HG03159 (cell line): ENCODE data around the gene SHISA7.
"Not testable (repeated sequence)": the region's sequence is repeated elsewhere in the genome, so short reads cannot be mapped to it uniquely, and the experiment has no call there.

Experiments
- ATAC-seq: cut with Tn5 transposase; IDR thresholded peaks from one replicate; pipeline ENCODE4 v1.9.1; 2021; ENCODE audit warnings: mild to moderate bottlenecking, moderate library complexity; ENCODE audit not compliant: unreplicated experiment

The SHISA7 gene

DNA sequence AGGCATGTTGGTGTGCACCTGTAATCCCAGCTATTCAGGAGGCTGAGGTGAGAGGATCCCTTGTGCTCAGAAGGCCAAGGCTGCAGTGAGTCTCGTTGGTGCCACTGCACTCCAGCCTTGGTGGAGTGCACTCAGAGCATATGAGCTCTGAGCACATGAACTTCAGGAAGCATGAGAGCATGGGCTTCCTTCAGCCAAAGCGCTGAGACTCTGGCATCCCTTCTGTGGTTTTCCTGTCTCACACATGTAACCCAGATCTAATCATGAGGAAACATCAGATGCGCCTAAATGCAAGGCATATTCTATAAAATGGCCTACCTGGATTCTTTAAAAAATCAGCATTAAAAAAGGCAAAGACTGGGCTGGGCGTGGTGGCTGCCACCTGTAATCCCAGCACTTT lies 21.8 kb downstream of the SHISA7 start:
- not testable (repeated sequence) for ATAC-seq

DNA sequence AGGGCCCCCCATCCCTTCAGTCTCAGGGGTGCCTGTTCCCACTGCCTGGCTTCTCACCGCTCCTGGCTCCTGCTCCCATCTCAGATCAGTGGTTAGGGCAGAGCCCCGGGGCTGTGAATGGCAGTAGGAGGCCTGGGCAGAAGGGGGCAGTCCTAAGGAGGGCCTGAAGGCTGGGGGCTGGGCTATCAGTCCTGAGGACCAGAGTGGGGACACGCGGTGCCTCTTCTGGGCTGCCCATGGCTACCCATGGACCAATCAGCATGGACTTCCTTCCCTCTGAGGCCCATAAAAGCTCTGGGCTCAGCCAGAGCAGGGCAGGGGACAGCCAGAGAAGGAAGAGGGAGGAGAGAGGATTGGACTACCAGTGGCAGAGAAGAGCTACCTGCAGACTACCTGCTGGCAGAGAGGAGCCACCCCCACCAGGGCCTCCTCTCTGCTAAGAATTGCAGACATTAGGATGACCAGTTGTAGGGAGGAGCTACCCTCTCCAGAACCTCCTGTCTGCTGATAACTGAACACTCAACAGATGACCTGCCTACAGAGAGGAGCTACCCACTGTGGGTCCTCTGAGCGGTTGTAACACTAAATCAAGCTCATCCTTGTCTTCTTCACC lies 23.4 kb downstream of the SHISA7 start:
- ATAC-seq: no peak

DNA sequence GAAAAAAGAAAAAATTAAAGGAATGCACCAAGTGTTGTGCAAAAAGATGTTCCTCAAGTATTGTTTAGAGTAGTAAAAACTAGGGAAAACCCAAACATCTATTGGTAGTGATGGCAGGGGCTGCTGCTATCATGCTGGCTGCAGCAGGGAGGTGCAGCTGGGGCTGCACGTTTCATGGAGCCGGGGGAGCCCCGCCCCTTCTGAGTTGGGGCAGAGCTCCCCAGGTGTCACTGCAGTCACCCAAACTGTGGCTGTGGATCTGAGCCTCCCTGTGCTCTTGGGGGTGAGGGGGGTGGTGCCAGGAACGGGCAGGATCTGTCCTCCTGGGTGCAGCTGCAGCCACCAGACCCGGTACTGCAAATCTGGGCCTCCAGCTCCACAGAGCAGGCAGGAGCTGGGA lies 24.0 kb downstream of the SHISA7 start:
- no peak for ATAC-seq

DNA sequence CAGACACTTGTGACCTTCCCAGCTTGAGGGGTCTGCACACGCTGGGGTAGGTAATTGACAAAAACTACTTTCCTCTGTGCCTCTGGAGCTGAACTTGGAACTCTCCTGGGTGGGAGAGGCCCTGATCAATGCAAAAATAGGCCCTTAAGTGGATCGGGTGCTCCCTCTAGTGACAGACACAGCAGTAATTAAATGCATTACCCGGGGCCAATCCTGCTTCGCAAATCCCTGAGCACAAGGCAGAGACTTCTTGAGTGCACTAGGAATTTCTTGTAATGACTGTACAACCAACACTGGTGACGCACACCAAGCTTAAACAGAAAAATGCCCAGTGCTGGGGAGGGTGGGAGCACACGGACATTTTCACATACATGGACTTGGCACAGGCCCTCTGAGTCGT lies 24.9 kb downstream of the SHISA7 start:
- ATAC-seq: no peak

DNA sequence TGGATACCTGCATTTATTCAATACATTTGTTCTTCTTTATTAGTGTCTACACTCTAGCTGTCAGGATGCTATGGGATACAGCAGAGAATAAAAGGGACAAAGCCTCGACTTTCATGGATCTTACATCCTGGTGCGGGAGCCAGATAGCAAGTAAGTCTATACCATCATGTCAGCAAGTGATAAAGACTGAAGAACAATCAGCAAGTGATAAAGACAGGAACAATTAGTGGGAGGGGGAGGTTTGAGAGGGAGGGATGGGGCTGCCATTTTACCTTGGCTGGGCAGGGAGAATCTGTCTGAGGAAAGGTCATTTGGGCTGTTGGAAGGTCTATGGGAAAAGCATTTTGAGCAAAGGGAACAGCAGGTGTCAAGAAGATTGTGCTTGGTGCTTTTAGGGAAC lies 32.9 kb downstream of the SHISA7 start:
- no peak for ATAC-seq

DNA sequence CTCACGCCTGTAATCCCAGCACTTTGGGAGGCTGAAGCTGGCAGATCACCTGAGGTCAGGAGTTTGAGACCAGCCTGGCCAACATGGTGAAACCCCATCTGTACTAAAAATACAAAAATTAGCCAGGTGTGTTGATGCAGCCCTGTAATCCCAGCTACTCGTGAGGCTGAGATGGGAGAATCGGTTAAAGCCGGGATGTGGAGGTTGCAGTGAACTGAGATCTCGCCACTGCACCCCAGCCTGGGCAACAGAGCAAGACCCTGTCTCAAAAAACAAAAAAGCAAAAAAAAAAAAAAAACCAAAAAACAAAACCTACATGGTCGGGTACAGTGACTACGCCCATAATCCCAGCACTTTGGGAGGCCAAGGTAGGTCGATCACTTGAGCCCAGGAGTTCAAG lies 33.9 kb downstream of the SHISA7 start:
- ATAC-seq: not testable (repeated sequence)

DNA sequence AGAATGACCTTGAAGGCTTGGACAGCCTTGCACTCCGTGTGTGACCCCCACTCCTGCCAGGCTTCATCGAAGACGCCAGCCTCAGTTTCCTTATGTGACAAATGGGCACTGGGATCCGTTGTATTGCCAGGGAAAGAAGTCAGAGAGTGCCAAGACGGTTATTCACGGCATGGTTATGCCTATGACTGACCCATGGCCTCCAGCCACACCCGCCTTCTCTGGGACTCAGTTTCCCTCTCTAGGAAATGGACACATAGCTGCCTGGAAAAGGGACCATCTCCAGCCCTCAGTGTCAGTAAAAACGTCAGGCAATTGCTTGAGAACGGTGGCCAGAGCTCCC lies 34.6 kb downstream of the SHISA7 start:
- no peak for ATAC-seq

DNA sequence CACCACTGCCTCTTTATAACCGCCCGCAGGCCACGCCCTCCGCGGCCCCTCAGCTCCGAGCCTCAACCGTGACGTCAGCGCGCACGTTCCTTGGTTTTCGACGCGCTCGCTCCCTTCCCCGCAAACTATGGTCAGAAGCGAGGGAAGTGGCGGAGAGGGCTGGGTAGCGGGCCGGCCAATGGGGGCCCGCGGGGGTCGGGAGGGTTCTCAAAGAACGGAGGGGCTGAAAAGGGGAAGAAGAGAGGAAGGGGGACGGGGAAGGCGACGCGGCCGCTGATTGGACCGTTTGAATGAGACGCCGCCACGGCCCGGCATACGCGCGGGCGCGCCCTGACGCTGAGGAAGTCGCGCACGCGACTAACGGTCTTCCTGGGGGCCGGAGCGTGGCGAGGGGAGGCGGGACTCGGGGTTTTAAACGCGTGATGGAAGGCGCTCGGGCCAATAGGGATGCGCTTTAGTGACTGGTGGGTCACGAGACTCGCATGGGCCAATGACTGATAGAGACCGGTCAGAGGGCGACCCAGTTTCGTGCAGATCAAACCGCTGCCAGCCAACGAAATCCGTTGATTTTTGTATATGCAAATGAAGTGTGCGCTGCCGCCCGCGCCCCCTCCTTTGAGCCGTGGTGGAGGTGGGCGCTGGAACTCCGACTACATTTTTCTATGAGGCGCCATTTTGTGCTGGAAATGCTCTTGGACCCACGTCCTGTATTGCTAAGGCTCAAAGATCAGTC lies 35.1 kb downstream of the SHISA7 start:
- ATAC-seq: peak; percentile 82

DNA sequence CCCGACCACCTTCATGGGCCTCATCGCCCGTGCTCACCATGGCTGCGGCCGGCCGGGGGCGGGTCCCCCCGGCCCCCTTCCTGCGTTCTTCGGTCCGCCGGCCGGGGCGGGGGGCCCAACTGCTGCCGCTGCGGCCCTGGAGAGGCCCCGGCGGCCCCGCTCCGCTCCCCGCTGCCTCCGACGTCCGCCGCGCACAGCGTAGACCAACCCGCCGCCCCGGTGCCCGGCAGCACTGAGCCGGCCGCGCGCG lies 35.6 kb downstream of the SHISA7 start, which contains the start of gene UBE2S:
Gene UBE2S, minus strand, starts transcription at position 239 of the 250 bp plus-strand sequence. Its CDS starts 199 bp downstream, at position 40.
- ATAC-seq: not testable (repeated sequence)

DNA sequence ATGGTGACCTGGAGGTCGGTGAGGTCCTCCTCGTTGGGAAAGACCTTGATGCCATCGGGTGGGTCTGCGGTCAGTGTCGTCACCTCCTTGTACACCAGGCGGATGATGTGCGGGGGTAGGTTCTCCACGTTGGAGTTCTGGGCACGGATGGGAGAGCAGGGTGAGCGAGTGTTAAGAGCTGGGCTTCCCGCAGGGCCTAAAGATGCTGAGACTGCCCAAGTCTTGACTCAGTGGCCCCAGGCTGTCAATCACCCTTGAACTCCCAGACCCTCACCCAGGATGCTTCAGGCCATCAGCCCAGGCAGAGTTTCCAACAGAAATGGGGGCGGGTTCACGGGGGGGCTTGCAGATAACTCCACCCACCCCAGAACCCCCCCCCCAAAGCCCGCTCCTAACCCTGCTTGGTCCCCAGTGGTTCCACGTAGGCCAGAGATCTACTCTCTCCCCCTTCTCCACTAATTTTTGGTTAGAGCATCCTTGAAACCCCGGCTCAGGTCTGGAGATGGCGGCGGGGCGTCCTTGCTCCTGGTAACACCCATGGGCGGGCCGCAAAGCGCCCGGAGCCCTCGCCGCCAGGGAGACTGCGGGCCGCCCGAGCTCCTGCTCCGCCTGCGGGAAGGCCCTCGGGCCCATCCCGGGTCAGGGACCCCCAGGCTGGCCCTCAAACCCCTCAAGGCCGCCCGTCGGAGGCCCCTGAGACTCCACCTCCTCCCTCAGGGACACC lies 36.1 kb downstream of the SHISA7 start:
- peak; percentile 14 for ATAC-seq

DNA sequence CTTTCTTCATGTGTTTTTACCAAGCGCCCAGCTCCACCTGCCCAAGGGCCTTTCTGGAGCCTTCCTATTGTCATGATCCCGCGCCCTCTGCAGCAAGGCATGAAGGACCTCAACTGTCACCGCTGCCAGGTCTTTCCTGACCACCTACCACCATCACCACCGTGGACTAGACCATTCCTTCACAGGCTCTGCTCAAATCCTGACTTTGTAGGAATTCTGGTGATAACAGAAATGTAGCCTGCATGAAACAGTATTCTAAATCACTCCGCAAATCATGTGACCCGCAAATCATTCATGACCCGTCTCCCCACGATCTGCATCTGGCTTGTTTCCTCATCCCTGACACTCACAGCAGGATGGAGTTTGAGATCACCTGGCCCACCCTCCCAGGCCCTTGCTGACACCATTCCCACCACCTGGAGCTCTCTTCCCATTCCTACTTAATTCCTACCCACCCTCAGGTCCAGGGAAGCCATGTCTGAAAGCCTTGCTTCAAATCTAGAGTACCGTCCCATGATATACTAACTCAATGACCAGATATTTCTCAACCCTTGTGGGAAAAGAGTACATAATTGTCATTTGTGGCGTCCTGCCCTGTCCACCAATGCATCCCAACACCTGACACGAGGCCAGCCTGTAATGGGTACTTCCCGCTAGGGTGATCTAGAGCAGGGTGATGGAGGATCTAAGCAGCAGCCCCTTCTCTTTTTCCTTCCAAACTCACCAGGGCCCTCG lies 36.8 kb downstream of the SHISA7 start:
- no peak for ATAC-seq

DNA sequence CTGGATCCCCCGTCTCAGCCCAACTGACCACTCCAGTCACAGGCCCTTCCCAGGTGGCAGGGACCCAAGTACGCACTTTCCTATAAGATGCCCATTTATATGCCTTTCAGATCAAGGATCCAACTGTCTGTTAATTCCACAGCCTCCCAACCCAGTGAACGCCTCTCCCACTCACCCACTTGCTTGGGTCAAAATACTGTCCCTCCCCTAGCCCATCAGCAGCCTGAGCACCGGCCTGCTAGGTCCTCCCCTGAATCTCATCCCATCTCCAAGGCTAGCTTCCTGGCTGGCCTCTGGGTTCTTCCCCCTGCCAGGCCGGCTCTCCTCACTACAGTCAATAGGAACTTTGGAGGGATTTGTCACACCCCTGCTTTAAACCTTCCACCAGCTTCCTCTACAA lies 37.5 kb downstream of the SHISA7 start:
- no peak for ATAC-seq

DNA sequence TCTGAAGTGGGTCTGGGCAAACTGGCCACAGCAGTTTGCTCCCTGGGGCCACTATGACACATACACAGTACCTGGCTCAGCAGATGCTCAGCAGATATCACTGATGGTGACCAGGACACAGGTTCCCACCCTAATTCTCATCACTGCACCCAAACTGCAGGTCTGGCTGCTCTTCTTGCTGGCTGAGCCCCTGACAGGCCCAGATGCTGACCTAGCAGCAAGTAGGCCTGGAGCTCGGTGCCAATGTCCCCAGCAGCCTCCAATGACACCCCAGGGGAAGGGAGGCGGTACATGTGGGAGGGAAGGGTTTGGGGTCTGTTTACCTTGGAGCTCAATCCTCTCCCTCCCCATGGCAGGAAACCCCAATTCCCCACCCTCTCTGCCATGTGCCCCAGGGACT lies 40.6 kb downstream of the SHISA7 start:
- no peak for ATAC-seq

DNA sequence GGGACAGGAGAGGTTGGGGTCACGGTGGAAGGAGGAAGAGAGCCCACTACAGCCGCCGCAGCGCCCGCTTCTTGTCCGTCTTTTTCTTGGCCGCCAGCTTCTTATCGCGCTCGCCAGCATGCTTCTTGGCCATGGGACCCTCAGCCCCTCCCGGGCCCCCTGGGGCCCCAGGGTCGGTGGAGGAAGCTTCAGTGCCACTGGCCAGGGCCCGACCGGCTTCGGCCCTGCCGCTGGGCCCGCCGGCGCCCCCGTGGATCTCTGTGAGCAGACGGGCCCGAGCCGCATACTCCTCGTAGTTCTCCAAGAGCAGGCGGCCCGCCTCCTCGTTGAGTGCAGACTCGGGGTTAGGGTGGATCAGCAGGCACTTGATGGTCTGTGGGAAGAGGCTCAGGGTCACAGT lies 41.7 kb downstream of the SHISA7 start:
- not testable (repeated sequence) for ATAC-seq

DNA sequence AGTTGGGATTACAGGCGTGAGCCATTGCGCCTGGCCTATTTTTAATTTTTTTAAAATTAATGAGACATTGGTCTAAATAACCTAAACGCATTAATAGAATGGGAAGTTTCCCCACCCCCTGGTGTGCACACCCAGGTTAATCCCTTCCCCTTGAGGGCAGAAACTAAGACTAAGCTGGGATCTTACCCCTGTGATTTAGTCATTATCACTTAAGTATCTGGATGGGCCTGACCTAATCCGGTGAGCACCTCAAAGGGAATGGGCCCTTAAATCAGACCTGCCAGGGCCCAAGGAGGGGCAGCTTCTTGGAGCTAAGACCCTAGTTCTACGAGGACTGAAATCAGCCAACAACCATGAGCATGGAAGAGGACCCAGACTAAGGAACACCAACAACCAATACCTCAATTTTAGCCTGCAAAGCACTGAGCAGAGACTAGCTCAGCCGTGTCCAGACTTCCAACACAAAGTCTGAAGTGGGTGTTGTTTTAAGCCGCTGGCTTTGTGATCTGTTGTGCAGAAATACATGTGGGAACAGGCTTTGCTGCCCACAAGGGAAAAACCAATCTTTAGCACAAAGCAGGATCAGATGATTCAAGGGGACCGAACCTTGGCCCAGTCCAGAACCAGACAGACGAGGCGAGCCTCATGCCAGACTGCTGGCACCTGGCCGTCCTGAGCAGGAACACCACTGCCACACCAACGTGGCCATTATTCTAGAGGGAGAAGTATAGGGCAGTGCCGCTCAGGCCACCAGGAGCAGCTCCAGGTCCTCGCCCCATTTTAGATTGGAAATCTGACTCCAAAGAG lies 42.6 kb downstream of the SHISA7 start:
- ATAC-seq: no peak

DNA sequence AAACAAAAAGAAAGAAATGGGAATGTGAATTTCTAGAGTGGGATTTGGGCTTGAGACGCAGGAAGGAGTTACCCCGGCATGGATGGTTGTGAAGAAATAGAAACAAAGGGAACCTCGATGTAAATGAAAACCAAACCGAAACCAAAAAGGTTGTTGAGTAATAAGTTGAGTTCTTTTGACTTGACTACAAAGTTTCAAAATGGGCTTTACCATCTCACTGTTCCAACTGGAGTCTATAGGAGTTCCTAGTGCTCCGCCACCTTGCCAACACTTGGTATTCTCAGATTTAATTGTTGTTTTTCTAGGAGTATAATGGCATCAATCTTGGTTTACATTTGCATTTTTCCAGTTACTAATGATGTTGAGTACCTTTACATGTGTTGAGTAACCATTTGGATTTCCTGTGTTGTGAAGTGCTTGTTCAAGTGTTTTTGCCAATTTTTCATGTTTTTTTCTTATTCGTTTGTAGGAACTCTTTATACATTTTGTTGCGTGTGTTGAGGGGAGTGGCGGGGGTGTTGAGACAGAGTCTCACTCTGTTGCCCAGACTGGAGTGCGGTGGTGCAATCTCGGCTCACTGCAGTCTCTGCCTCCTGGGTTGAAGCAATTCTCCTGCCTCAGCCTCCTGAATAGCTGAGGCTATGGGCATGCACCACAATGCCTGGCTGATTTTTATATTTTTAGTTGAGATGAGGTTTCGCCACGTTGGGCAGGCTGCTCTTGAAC lies 44.7 kb downstream of the SHISA7 start:
- ATAC-seq: no peak

DNA sequence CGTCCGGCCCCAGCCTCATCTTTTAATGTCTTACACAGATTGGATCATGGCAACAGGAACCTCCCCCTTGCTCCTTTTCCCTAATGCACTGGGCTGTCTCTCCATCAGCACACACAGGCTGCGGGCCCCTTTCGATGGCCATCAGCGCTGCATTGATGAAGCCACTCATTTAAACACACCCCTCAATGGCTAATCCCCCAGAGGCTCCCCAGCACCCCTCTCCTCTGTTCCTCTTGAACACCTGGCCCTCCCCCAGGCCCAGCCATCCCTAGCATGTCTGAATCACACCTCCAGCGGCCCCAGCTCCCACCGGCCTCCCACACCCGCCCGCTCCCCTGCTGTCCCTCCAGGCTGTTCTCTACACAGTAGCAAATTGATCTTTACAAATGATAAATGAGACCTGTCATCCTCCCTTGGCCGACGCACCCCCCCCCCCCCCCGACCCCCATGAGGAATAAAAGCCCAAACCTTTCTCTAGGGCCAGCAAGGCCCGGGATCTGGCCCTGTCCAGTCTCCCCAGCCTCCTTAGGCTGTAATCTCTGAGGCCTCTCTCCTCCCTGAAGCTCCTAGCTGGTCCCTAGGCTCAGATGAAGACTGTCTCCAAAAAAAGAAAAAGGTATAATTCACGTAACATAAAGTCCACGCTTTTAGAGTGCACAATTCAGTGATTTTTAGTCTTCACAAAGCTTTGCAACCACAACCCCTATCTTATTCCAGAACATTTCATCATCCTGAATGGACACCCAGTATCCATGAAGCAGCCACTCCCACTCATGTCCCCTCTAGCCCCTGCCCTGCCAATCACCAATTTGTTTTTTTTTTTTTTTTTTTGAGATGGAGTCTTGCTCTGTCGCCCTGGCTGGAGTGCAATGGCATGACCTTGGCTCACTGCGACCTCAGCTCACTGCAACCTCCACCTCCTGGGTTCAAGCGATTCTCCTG lies 50.0 kb downstream of the SHISA7 start:
- no peak for ATAC-seq

DNA sequence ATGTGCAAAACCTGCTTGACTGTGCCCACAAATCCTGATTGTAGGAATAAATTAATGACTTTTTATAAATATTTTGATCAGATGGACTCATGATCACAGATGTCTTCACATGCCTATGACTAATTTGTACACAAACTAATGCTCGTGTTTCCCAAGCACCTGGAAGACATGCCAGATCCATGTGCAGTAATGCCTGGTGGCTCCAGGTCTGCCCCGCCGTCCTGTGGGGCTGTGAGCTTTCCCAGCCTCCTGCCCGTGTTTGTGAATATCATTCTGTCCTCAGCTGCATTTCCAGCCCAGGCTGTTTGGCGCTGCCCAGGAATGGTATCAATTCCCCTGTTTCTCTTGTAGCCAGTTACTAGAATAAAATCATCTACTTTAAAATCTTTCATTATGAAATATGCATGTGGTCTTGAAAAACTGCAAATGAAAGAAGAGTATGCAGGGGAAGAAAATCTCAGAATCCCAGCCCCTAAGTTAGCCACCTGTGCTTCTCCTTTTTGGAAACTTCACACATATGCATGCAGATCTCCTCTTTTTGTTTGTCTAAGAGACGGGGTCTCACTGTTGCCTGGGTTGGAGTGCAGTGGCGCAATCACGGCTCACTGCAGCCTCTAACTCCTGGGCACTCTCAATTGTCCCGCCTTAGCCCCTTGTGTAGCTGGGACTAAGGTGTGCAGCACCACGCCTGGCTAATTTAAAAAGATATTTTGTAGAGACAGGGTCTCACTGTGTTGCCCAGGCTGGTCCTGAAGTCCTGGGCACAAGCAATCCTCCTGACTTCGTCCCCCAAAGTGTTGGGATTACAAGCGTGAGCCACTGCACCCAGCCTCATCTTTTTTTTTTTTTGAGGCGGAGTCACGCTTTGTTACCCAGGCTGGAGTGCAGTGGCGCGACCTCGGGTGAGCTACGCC lies 51.1 kb downstream of the SHISA7 start:
- no peak for ATAC-seq
